ENCODE data around the gene SLC8A1.

Gene SLC8A1

DNA sequence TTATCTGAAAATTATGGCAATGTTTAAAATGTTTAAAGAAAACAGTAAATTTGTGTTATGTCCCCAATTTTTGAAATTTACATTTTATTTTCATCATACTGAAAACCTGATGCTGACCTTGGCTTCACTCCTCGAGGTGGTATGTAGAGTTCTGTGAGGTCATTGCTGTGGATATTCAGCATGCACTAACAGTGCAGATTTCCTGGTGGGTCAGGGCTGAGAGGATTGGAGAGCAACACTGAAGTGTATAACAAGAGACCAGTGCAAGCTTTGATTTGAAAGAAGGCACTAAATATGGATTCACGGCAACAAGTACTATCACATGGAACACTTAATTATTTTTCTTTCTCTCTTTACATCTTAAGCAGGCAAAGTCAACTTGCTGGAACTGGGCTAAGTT is 134.1 kb downstream of the SLC8A1 start:
- Histone ChIP-seq H3K9me3 (ENCODE audit: low read length) (no peaks in the 10 kb centered on the region), H3K4me3 (ENCODE audit: low read length) (no peak overlapping the region), H3K27me3 (ENCODE audit: insufficient read depth, low read length) (no peaks in the 10 kb centered on the region), H3K4me1 (ENCODE audit: insufficient read depth, low read length) (no peaks in the 10 kb centered on the region), H2AFZ (ENCODE audit: low read depth, low read length) (no peak overlapping the region), H3K36me3 (ENCODE audit: insufficient read depth, low read length) (no peaks in the 10 kb centered on the region)

DNA sequence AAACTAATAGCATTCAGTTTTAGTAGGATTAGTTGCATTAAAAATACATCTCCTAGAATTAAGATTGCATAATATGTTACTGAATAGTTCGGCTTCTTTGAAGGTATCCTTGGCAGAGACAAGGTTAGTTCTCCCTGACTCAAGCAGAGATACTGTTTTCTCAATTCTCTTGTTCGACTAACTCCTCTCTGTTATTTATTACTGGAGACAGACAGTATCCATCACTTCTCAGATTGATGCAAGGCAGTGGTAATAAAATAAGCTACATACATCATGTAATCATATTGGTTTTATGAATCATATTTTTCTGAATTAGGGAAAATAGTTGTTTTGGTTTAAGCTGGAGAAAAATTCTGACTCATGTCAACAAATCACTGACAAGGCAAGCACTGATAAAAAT is 134.8 kb downstream of the SLC8A1 start:
- Histone ChIP-seq H3K4me1 (ENCODE audit: insufficient read depth, low read length) (no peaks in the 10 kb centered on the region), H2AFZ (ENCODE audit: low read depth, low read length) (no peak overlapping the region), H3K4me3 (ENCODE audit: low read length) (no peak overlapping the region), H3K27me3 (ENCODE audit: insufficient read depth, low read length) (no peaks in the 10 kb centered on the region), H3K36me3 (ENCODE audit: insufficient read depth, low read length) (no peaks in the 10 kb centered on the region), H3K9me3 (ENCODE audit: low read length) (no peaks in the 10 kb centered on the region)

DNA sequence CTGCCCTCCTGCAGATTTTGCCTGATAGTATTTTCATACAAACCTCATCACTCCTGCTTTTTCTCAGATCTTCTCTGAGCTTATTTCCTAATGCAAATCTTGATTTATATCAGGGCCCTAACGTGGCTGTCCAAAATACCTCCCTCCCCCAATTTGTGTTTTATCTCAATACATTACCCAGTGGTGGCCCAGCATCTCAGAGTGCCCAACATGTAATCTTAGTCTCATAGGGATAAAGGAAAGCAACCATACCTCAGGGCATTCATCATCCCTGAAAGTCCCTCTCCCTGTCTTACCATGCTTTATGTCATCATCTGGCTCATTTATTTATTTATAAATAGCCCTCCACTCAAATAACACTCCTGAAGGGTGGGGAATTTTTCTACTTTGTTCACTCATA is 135.3 kb downstream of the SLC8A1 start:
- Histone ChIP-seq H3K4me3 (ENCODE audit: low read length) (no peak overlapping the region), H3K36me3 (ENCODE audit: insufficient read depth, low read length) (no peaks in the 10 kb centered on the region), H3K4me1 (ENCODE audit: insufficient read depth, low read length) (no peaks in the 10 kb centered on the region), H3K9me3 (ENCODE audit: low read length) (no peaks in the 10 kb centered on the region), H2AFZ (ENCODE audit: low read depth, low read length) (no peak overlapping the region), H3K27me3 (ENCODE audit: insufficient read depth, low read length) (no peaks in the 10 kb centered on the region)

DNA sequence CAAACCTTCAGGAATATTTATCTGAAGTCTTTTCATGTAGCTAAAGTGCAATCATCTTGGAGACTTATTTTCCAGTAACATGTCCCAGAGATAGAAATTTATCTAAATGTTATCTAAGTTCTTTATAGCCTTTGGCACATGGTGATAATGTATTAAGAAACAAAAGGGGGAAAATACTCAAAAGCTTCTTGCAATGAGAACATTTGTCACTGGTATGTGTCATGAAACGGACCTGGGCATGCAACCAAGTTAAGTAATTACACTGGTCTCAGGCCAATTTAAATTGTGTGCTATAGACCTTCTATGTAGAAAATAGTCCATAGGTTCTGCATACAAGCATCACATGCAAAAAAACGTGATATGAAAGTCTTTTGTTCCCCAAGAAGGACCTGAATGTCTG is 136.2 kb downstream of the SLC8A1 start:
- H2AFZ ChIP-seq (ENCODE audit: low read depth, low read length): no peak overlapping the region
- H3K4me3 ChIP-seq (ENCODE audit: low read length): no peak overlapping the region
- no peaks in the 10 kb centered on the region for H3K36me3 ChIP-seq (ENCODE audit: insufficient read depth, low read length)
- H3K4me1 ChIP-seq (ENCODE audit: insufficient read depth, low read length): no peaks in the 10 kb centered on the region
- no peaks in the 10 kb centered on the region for H3K27me3 ChIP-seq (ENCODE audit: insufficient read depth, low read length)
- H3K9me3 ChIP-seq (ENCODE audit: low read length): no peaks in the 10 kb centered on the region

DNA sequence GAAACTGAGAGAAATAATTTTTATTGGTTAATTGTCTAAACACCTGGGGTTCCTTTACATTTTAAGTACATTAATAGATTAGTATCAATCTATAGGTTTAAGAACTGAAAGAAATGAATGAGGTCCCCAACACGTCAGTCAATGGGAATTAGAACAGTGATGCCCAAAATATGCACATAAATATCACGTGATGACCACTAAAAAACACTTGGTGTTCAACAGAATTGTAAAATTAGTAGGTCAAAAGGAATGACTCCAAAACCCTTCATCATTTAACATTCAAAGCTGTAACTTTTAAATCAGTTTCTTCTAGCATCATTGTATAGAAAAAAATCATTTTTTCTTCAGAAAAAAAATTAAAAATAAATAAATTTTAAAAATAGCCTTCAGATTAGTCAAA is 140.9 kb downstream of the SLC8A1 start:
- H3K9me3 ChIP-seq (ENCODE audit: low read length): no peaks in the 10 kb centered on the region
- H2AFZ ChIP-seq (ENCODE audit: low read depth, low read length): no peak overlapping the region

DNA sequence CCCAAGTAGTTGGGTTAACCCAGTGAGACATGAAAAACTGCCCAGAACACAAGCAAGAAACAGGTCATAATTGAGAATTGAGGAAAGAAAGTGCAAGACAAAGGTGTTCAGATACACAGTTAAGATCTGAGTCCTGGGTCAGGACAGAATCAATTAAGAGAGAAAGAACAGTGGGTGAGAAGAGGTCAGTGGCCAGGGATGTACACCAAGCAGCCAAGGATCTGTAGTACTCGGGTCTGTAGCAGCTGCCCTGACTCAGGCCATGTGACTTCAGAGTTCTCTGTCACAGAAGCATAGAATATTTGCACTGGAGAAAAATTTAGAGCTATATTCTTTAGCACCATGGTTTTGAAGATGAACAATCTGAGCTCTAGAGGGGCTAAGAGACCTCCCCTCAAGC is 141.6 kb downstream of the SLC8A1 start:
- Histone ChIP-seq H3K36me3 (ENCODE audit: insufficient read depth, low read length) (no peaks in the 10 kb centered on the region), H3K27me3 (ENCODE audit: insufficient read depth, low read length) (no peaks in the 10 kb centered on the region), H3K4me1 (ENCODE audit: insufficient read depth, low read length) (no peaks in the 10 kb centered on the region), H2AFZ (ENCODE audit: low read depth, low read length) (no peak overlapping the region), H3K9me3 (ENCODE audit: low read length) (no peaks in the 10 kb centered on the region), H3K4me3 (ENCODE audit: low read length) (no peak overlapping the region)

More for the DNA sequence above, 140.9 kb downstream of the SLC8A1 start:
- H3K36me3 ChIP-seq (ENCODE audit: insufficient read depth, low read length): no peaks in the 10 kb centered on the region
- H3K4me1 ChIP-seq (ENCODE audit: insufficient read depth, low read length): no peaks in the 10 kb centered on the region
- no peaks in the 10 kb centered on the region for H3K27me3 ChIP-seq (ENCODE audit: insufficient read depth, low read length)
- H3K4me3 ChIP-seq (ENCODE audit: low read length): no peak overlapping the region

DNA sequence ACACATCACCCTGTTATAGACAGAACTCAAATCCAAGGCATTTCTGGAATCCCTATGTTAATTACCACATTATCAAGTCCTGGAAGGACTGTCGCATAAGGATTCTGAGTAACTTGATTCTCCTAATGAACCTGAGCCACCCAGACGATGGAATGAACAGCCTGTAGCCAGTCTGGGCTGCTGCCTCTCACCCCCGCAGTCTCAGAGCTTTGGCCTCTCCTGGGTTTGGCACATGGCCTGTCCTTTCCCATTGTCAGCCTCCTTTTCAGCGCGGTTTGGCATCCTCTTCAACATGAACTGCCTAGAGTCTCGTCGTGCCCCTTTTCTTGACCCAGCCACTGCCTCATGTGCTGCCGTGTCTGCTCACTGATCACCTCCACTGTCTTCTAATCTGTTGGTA is 147.6 kb downstream of the SLC8A1 start:
- Histone ChIP-seq H3K4me3 (ENCODE audit: low read length) (no peak overlapping the region), H3K9me3 (ENCODE audit: low read length) (no peaks in the 10 kb centered on the region), H3K36me3 (ENCODE audit: insufficient read depth, low read length) (no peaks in the 10 kb centered on the region), H3K27me3 (ENCODE audit: insufficient read depth, low read length) (no peaks in the 10 kb centered on the region), H2AFZ (ENCODE audit: low read depth, low read length) (no peak overlapping the region), H3K4me1 (ENCODE audit: insufficient read depth, low read length) (no peaks in the 10 kb centered on the region)

DNA sequence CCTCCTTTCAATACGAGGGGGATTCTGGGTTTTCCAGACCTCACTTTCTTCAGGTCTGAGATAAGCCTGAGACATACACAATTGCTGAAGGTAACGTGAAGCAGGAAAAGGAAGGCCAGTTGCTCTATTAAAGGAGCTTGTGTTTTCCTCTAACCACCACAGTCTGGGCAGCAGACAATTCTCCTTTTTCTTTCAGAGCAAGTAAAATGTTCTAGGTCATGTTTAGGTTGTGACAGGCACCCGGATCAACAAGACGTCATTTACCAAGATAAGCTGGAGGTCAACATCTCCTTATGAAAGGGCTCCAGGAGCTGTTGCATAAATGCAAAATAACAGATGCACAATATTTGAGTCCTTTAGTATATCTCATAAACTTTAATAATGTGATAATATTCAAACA is 148.1 kb downstream of the SLC8A1 start:
- no peak overlapping the region for H3K4me3 ChIP-seq (ENCODE audit: low read length)
- no peaks in the 10 kb centered on the region for H3K9me3 ChIP-seq (ENCODE audit: low read length)
- no peaks in the 10 kb centered on the region for H3K27me3 ChIP-seq (ENCODE audit: insufficient read depth, low read length)
- H2AFZ ChIP-seq (ENCODE audit: low read depth, low read length): no peak overlapping the region
- no peaks in the 10 kb centered on the region for H3K4me1 ChIP-seq (ENCODE audit: insufficient read depth, low read length)
- no peaks in the 10 kb centered on the region for H3K36me3 ChIP-seq (ENCODE audit: insufficient read depth, low read length)

DNA sequence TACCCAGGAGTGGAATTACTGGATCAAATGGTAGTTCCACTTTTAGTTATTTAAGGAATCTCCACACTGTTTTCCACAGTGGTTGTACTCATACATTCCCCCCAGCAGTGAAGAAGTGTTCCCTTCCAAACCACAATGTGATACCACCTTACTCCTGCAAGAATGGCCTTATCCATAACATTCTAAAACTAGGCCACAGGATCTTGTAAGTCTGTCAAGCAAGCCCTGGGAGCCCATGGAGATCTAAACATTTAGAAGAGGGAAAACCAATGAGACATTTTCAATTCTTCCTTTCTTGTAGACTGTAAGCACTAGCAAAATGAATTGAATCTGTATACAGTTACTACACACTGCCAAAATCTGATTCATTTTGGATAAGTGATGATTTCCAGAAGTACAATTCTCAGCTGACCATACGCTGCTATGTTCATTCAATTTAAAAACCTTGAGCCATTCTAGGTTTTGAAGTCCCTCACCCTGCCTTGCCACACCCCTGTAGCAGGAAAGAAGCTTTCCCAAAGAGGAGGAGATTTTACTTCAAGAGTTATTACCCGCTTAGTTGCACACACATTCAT is 149.1 kb downstream of the SLC8A1 start:
- Histone ChIP-seq H3K4me3 (ENCODE audit: low read length) (no peak overlapping the region), H3K27me3 (ENCODE audit: insufficient read depth, low read length) (no peaks in the 10 kb centered on the region), H3K9me3 (ENCODE audit: low read length) (no peaks in the 10 kb centered on the region), H2AFZ (ENCODE audit: low read depth, low read length) (no peak overlapping the region), H3K4me1 (ENCODE audit: insufficient read depth, low read length) (no peaks in the 10 kb centered on the region), H3K36me3 (ENCODE audit: insufficient read depth, low read length) (no peaks in the 10 kb centered on the region)

DNA sequence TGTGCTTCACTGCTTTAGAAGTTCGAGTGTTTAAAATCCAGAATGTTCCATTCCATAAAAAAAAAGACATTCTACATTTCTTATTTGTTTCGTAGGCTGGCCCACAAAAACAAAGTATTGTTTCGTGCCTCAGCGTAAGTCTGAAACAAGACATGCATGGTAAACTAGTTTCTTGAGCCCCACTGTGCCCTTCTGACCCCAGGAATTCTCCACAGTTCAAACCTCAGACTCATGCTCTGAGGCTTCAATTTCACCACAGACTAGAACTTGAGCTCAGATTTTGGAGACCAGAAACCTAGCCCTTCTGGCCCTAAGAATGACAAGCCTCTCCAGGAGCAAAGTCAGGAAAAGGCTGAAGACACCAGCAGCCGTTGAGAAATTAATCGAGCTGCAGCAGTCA is 151.5 kb downstream of the SLC8A1 start:
- Histone ChIP-seq H2AFZ (ENCODE audit: low read depth, low read length) (no peak overlapping the region), H3K9me3 (ENCODE audit: low read length) (no peaks in the 10 kb centered on the region), H3K4me1 (ENCODE audit: insufficient read depth, low read length) (no peaks in the 10 kb centered on the region), H3K27me3 (ENCODE audit: insufficient read depth, low read length) (no peaks in the 10 kb centered on the region), H3K4me3 (ENCODE audit: low read length) (no peak overlapping the region), H3K36me3 (ENCODE audit: insufficient read depth, low read length) (no peaks in the 10 kb centered on the region)

DNA sequence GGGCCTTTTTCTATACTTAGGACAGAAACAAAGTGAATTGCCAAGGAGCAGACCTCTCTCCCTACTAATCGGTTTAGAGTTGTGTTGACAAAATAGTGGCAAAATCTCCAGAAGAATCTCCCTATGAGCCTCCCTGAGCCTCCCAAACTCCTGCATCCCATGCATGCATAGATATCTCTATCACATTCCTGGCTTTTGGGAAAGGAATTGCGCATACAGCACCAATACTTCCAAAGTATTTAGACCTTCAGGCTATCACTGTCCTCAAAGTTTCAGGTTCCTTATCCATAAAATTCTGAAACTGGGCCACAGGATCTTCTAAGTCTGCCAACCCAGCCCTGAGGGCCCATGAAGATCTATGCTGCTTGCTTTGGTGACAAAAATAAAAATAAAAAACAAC is 152.1 kb downstream of the SLC8A1 start:
- no peaks in the 10 kb centered on the region for H3K4me1 ChIP-seq (ENCODE audit: insufficient read depth, low read length)

DNA sequence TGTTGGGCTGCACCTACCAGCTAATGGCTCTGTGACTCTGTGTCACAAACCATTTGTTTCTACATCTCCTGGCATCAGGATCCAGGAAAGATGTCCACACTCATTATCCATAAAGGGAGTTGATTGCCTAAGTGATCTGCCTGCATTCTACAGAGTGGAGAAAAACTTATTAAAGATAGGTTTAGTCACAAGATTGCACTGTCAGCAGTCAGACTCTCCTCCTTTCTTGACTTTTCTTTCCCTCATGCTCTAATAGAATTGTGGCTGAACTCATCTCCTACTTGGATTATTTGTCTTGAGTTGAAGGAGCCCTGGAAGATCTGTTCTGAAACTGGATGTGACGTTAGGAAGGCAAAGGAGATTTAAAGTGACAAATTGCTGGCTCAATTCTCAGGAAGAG is 152.7 kb downstream of the SLC8A1 start:
- Histone ChIP-seq H3K4me1 (ENCODE audit: insufficient read depth, low read length) (no peaks in the 10 kb centered on the region), H3K9me3 (ENCODE audit: low read length) (no peaks in the 10 kb centered on the region), H3K36me3 (ENCODE audit: insufficient read depth, low read length) (no peaks in the 10 kb centered on the region), H2AFZ (ENCODE audit: low read depth, low read length) (no peak overlapping the region), H3K4me3 (ENCODE audit: low read length) (no peak overlapping the region), H3K27me3 (ENCODE audit: insufficient read depth, low read length) (no peaks in the 10 kb centered on the region)

More for the DNA sequence above, 152.1 kb downstream of the SLC8A1 start:
- H3K27me3 ChIP-seq (ENCODE audit: insufficient read depth, low read length): no peaks in the 10 kb centered on the region
- H3K36me3 ChIP-seq (ENCODE audit: insufficient read depth, low read length): no peaks in the 10 kb centered on the region
- H3K4me3 ChIP-seq (ENCODE audit: low read length): no peak overlapping the region
- H2AFZ ChIP-seq (ENCODE audit: low read depth, low read length): no peak overlapping the region
- no peaks in the 10 kb centered on the region for H3K9me3 ChIP-seq (ENCODE audit: low read length)

DNA sequence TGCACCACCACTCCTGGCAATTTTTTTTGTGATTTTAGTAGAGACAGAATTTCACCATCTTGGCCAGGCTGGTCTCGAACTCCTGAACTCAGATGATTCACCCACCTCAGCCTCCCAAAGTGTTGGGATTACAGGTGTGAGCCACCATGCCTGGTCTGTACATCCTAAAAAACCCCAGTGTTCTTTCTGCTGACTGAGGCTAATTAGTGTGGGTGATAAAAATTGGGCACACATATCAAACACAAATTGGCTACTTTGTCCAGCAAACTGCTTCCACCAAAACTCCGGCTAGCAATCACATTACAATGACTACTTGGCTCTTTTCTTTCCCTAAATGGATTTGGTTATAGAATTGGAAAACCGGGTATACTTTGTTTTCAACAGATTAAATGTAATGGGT is 153.9 kb downstream of the SLC8A1 start:
- Histone ChIP-seq H2AFZ (ENCODE audit: low read depth, low read length) (no peak overlapping the region), H3K4me1 (ENCODE audit: insufficient read depth, low read length) (no peaks in the 10 kb centered on the region)

DNA sequence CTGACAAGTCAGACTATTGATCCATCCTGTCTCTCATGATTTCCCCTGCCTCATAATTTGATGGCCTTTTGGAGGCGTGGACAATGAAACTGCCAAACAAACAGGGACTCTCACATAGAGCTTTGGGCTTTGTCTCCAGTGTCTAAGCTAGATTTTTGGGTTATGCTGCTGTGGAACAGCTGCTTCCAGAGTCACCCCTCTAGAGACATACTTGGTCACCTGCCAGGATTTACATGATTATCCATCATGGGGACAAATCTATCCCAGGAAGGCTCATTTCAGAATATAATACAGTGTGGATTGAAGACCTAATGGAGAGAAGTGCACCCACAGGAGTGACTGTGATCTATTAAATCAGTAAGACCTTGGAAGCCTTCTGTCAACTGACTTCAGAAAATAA is 159.6 kb downstream of the SLC8A1 start:
- Histone ChIP-seq H3K4me3 (ENCODE audit: low read length) (no peak overlapping the region), H2AFZ (ENCODE audit: low read depth, low read length) (no peak overlapping the region), H3K4me1 (ENCODE audit: insufficient read depth, low read length) (no peaks in the 10 kb centered on the region), H3K36me3 (ENCODE audit: insufficient read depth, low read length) (no peaks in the 10 kb centered on the region), H3K27me3 (ENCODE audit: insufficient read depth, low read length) (no peaks in the 10 kb centered on the region), H3K9me3 (ENCODE audit: low read length) (no peaks in the 10 kb centered on the region)

More for the DNA sequence above, 153.9 kb downstream of the SLC8A1 start:
- H3K27me3 ChIP-seq (ENCODE audit: insufficient read depth, low read length): no peaks in the 10 kb centered on the region
- no peak overlapping the region for H3K4me3 ChIP-seq (ENCODE audit: low read length)
- no peaks in the 10 kb centered on the region for H3K9me3 ChIP-seq (ENCODE audit: low read length)
- no peaks in the 10 kb centered on the region for H3K36me3 ChIP-seq (ENCODE audit: insufficient read depth, low read length)
